ENCODE measurements around the gene CDK16.

The CDK16 gene

DNA sequence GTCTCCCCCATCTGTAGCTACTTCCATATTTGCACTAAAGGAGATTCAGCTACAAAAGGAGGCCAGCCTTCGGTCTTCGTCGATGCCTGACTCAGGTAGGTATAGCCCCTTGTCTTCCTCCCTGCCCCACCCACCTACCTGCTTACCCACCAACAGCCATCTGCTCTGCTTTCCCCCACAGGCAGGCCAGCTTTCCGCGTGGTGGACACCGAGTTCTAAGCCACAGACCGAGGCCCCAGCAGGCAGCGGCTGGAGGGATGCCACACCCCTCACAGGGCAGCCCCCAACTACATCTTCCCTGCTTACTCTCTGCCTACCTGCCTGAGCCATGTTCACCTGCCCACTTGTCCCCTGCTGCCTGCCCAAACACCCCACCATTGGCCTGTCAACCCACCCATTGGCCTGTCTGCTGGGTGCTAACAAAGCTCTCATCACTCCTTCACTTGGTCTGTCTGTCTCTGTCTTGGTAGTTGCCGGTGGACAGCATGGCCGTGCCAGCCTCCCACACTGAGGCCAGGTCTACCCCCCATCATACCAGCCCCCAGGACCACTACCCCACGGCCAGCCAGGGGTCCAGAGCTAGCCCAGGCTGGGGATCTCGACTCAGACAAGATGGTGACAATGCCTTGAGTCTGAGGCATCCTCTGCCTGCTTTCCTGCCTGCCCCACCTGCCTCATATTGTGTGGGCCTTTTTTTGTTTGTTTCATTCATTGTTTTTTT lies 10.2 kb downstream of the CDK16 start:
- no peak for DNase-seq (ENCODE audit: low spot score)

GRCh38 chrX:47229427-47229826 lies 10.9 kb downstream of the CDK16 start:
- DNase-seq (ENCODE audit: low spot score), result no peak

DNA sequence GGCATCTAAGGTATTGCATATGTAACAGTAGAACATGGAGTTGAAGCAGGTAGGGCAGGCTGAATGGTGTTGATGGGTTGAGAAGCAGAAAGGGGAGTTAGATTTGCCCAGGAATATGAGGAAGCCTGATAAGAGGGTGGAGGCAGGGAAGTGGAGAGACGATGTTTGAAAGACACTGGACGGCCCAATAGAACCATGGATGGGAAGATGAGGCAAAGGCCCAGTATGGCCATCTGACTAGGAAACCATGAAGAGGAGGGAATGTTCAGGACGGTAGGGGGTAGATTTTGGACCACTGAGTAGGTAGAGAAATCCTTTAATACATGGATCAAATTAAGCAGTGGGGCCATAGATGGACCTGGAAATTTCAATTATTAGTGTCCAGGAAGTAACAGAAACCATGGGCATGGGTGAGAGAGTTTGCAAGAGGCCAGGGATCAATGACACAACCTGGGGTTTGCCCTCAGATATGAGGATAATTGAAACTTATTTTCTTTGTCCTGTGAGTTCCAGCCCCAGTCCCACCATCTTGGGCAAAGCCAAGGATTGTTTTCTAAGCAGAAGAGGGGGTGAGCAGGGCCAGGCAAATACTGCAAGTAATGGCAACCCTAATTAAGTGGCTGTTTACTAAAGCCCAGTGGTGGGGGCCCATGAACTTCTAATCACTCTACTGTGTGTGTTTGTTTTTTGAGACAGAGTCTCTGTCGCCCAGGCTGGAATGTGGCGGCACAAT lies 11.8 kb downstream of the CDK16 start:
- no peak for DNase-seq (ENCODE audit: low spot score)

GRCh38 chrX:47231167-47231566 lies 12.7 kb downstream of the CDK16 start:
- DNase-seq (ENCODE audit: low spot score), result no peak

DNA sequence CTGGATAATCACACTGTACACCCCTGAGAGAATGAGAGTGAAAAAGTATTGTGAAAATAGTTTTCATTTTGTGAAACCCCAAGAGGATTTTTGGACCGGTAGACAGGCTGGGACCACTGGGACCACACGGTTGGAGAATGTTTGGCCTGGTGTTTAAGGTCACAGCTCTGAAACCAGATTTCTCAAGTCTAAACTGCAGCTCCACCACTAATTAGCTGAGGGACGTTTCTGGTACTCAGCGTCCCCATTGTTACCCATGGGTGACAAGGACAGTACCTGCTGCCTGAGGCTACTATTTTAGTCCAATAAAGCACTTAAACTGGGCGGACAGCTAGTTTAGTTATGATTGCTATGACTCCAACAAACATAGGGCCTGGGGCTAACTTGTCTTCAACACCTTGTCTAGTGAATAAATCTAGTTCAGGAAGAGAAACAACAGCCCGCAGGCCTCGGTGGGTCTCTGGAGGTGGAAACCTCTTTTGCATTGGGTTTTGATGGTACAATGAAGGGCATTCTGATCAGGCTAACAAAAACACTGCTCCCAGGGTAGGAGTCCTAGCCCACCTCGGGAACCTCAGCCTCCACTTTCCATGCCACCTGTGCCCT lies 13.8 kb downstream of the CDK16 start:
- DNase-seq (ENCODE audit: low spot score), result no peak

DNA sequence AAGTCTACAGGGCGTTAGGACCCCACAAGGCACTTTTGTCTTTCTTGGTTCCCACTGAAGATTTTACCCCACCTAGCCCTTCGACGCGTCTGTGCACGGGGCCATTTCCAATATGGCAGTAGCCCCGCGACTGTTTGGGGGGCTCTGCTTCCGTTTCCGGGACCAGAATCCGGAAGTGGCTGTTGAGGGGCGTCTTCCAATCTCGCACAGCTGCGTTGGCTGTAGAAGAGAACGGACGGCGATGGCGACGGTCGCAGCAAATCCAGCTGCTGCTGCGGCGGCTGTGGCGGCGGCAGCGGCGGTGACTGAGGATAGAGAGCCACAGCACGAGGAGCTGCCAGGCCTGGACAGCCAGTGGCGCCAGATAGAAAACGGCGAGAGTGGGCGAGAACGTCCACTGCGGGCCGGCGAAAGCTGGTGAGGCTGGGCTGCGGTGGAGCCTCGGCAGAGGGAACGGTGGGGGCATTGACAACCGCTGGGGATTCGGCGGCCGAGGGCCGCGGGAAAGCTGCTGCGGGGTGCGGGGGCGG lies 14.4 kb downstream of the CDK16 start, which contains the start of gene USP11:
TSS of gene USP11 (plus strand) at position 207 of the 530 bp plus-strand sequence. CDS start at position 242, 35 bp downstream.
- DNase-seq (ENCODE audit: low spot score), result peak; percentile 73

GRCh38 chrX:47233333-47234113 lies 15.0 kb downstream of the CDK16 start:
- peak; percentile 88 for DNase-seq (ENCODE audit: low spot score)

DNA sequence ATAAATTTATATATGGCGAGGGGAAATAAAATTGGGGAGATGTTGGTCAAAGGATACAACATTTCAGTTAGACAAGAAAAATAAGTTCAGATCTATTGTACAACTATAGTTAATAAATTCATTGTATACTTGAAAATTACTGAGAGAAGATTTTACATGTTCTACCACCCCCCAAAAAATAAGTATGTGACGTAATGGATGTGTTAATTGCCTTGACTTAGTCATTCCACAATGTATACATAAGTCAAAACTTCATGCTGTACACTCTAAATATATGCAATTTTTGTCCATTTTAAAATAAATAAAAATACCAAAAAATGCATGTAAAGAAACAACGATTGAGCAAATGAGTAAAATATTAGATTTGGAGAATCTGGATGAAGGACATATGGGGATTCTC lies 16.1 kb downstream of the CDK16 start:
- DNase-seq (ENCODE audit: low spot score), result no peak

GRCh38 chrX:47235691-47236103 lies 17.2 kb downstream of the CDK16 start:
- DNase-seq (ENCODE audit: low spot score), result no peak

DNA sequence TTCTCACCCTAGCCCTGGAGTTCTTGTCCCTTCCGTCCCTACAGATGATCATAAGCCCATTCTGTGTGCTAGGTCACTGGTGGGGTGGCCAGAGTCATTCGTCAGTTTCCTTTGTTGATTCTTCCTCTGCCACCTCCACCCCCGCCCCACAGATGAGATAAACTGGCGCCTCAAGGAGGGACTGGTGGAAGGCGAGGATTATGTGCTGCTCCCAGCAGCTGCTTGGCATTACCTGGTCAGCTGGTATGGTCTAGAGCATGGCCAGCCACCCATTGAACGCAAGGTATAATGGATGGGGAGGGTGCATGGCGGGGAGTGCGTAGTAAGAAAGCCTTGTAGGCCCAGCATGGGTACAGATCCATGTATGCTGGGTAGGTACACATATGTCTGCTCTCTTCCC lies 20.7 kb downstream of the CDK16 start:
- DNase-seq (ENCODE audit: low spot score), result no peak

DNA sequence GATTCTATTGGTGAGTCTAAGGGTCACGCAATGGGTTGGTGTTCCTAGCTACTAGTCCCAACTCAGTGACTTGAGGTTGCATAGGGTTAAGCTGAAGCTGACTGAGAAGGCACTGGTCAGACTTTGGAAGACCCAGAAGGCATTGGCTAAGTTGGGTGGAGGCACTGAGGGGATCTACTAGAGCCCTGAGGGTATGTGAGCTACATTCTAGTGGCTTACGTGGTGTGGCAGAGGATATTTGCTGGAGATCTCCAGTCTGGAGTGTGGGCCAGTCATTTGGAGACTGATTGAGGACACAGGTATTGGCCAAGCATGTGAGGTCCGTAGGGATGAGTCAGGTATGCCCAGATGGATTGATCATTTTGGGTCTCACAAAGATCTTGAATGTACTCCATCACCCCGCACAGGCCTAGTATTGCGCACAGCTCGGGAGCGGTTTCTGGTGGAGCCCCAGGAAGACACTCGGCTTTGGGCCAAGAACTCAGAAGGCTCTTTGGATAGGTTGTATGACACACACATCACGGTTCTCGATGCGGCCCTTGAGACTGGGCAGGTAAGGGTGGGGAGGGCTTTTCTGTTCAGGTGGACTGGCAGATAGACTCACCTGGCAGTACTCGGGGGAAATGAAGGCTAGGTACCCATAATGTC lies 21.5 kb downstream of the CDK16 start:
- no peak for DNase-seq (ENCODE audit: low spot score)

- DNase-seq (ENCODE audit: low spot score), result no peak
These were observed 22.1 kb downstream of the CDK16 start for GRCh38 chrX:47240619-47241018.

- DNase-seq (ENCODE audit: low spot score), result no peak
These were observed 22.9 kb downstream of the CDK16 start for GRCh38 chrX:47241201-47242011.

DNA sequence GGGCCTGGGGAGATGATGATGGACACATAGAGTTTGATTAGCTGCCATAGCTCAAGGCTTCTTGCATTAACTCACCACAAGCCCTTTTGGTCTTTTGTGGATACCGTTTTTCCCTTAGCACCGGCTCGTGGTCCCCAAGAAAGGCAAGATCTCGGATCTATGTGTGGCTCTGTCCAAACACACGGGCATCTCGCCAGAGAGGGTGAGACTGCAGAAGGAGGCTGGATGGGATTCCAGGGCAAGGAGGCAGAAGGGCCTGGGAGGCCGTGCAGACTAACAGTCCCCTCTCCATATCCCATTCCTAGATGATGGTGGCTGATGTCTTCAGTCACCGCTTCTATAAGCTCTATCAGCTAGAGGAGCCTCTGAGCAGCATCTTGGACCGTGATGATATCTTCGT lies 23.8 kb downstream of the CDK16 start:
- no peak for DNase-seq (ENCODE audit: low spot score)

- DNase-seq (ENCODE audit: low spot score), result no peak
These were observed 24.9 kb downstream of the CDK16 start for GRCh38 chrX:47243351-47243750.

DNA sequence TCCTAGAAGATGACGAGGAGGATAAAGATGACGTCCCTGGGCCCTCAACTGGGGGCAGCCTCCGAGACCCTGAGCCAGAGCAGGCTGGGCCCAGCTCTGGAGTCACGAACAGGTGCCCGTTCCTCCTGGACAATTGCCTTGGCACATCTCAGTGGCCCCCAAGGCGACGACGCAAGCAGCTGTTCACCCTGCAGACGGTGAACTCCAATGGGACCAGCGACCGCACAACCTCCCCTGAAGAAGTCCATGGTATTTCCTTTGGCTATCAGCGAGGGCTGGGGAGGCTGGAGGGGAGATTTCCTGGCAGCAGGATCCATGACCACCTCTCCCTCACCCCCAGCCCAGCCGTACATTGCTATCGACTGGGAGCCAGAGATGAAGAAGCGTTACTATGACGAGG lies 26.2 kb downstream of the CDK16 start:
- no peak for DNase-seq (ENCODE audit: low spot score)

DNA sequence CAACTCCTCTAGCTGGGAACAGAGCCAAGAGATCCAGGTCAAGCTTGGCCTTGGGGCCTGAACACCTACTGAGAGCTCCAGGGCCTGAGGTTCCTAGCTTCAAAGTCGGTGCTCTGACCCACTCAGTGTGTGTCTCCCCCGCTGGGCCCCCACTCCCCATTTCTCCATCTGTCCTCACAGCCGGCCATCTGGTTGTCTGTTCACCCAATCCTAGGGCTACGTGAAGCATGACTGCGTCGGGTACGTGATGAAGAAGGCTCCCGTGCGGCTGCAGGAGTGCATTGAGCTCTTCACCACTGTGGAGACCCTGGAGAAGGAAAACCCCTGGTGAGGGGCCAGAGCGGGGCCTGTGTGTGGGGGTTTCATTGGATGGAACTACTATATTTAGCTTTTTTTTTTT lies 26.7 kb downstream of the CDK16 start:
- DNase-seq (ENCODE audit: low spot score), result no peak

DNA sequence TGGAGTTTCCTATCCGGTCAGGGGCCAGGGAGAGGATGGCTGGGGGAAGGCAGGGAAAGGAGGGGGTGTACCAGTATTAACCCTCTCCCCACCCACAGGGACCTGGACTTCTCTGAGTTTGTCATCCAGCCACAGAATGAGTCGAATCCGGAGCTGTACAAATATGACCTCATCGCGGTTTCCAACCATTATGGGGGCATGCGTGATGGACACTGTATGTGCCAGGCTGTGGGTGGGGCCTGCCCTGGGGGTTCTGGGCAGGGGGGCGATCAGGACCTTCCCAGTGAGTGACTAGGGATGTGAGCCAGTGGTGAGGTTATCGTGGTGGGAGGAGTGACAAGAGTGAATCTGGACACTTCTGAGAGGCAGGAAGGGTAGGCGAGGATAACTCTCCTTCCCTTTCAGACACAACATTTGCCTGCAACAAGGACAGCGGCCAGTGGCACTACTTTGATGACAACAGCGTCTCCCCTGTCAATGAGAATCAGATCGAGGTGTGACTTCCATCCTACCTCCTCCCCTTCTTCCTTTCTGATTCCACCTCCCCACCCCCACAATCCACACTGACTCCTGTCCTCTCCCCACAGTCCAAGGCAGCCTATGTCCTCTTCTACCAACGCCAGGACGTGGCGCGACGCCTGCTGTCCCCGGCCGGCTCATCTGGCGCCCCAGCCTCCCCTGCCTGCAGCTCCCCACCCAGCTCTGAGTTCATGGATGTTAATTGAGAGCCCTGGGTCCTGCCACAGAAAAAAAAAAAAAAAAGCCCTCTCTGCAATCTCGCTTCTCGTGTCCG lies 28.9 kb downstream of the CDK16 start:
- DNase-seq (ENCODE audit: low spot score), result no peak

GRCh38 chrX:47247999-47248320 lies 29.5 kb downstream of the CDK16 start:
- no peak for DNase-seq (ENCODE audit: low spot score)

DNA sequence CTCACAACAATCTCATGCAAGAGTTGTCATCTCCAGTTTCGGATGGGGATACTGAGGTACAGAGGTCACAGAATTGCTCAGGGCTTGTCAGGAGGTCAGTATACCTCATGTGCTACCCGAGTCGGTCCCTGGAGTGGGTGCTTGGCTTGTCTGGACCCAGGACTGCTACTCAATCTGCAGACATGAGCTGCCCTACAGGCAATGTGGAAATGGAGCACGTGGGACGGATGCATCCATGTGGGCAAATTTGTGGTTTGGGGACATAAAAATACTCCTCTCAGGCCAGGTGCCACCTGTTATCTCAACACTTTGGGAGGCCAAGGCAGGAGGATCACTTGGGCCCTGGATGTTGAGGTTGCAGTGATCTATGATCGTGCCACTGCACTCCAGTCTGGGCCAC lies 30.1 kb downstream of the CDK16 start:
- no peak for DNase-seq (ENCODE audit: low spot score)
